ENCODE data around the gene SGK2. TPM values are rescaled to one million over a fixed set of nuclear protein-coding genes. Genes with fewer than 3 reads are reported as not detected.

Gene SGK2
- total RNA-seq, 1 experiment from 2014 or later: 45.6 TPM

GRCh38 chr20:43545837-43546578 is 12.8 kb upstream of the SGK2 start:
- Mint-ChIP-seq H3K9me3 (ENCODE audit: low read depth, unreplicated experiment) (peaks cover 2% of the 10 kb centered on the region), H3K27ac (ENCODE audit: unreplicated experiment) (no peak overlapping the region), H3K4me3 (ENCODE audit: low read depth, unreplicated experiment) (no peak overlapping the region), H3K4me1 (ENCODE audit: low read depth, unreplicated experiment) (no peaks in the 10 kb centered on the region), H3K36me3 (ENCODE audit: insufficient read depth, unreplicated experiment) (peaks cover 27% of the 10 kb centered on the region), H3K27me3 (ENCODE audit: unreplicated experiment) (no peaks in the 10 kb centered on the region)
- CTCF ChIA-PET: interaction anchor here (1.4 kb wide), 1 partner anchor 13 kb away, joined by 4 read pairs; the partner anchor contains the start of gene SGK2
- intact Hi-C loops (cut with micrococcal nuclease; ENCODE audit: unreplicated experiment): no loop called here
- TF ChIP-seq CTCF (IDR thresholded peaks at IDR 0.05; ENCODE audit: unreplicated experiment): no peak
- DNase-seq: no peak
- BruUV-seq (replicated peaks): no TSS peak

- Mint-ChIP-seq H3K4me3 (ENCODE audit: low read depth, unreplicated experiment) (no peak overlapping the region), H3K27ac (ENCODE audit: unreplicated experiment) (no peak overlapping the region), H3K4me1 (ENCODE audit: low read depth, unreplicated experiment) (no peaks in the 10 kb centered on the region), H3K27me3 (ENCODE audit: unreplicated experiment) (no peaks in the 10 kb centered on the region), H3K36me3 (ENCODE audit: insufficient read depth, unreplicated experiment) (peaks cover 19% of the 10 kb centered on the region), H3K9me3 (ENCODE audit: low read depth, unreplicated experiment) (peaks cover 2% of the 10 kb centered on the region)
- BruUV-seq (replicated peaks): no TSS peak
- TF ChIP-seq CTCF (IDR thresholded peaks at IDR 0.05; ENCODE audit: unreplicated experiment): no peak
- DNase-seq: no peak
- CTCF ChIA-PET: interaction anchor here (1.7 kb wide), 1 partner anchor 10 kb away, joined by 7 read pairs; no protein-coding TSS in a partner anchor
- intact Hi-C loops (cut with micrococcal nuclease; ENCODE audit: unreplicated experiment): no loop called here
Measured at GRCh38 chr20:43548273-43548880, 10.4 kb upstream of the SGK2 start.

GRCh38 chr20:43549416-43550065 is 9.3 kb upstream of the SGK2 start:
- Mint-ChIP-seq H3K27me3 (ENCODE audit: unreplicated experiment) (no peaks in the 10 kb centered on the region), H3K4me1 (ENCODE audit: low read depth, unreplicated experiment) (no peaks in the 10 kb centered on the region), H3K4me3 (ENCODE audit: low read depth, unreplicated experiment) (no peak overlapping the region), H3K9me3 (ENCODE audit: low read depth, unreplicated experiment) (peaks cover 2% of the 10 kb centered on the region), H3K27ac (ENCODE audit: unreplicated experiment) (no peak overlapping the region), H3K36me3 (ENCODE audit: insufficient read depth, unreplicated experiment) (peaks cover 19% of the 10 kb centered on the region)
- intact Hi-C loops (cut with micrococcal nuclease; ENCODE audit: unreplicated experiment): no loop called here
- no peak for DNase-seq
- TF ChIP-seq CTCF (IDR thresholded peaks at IDR 0.05; ENCODE audit: unreplicated experiment): no peak
- CTCF ChIA-PET: interaction anchor here (0.6 to 1.7 kb wide), 3 partner anchors 10 to 56 kb away, joined by 3 to 7 read pairs (median 4); partner anchors contain the start of gene SGK2
- no TSS peak for BruUV-seq (replicated peaks)

- H3K27me3 Mint-ChIP-seq (ENCODE audit: unreplicated experiment): no peaks in the 10 kb centered on the region
- no peak overlapping the region for H3K27ac Mint-ChIP-seq (ENCODE audit: unreplicated experiment)
- DNase-seq: no peak
- intact Hi-C loops (cut with micrococcal nuclease; ENCODE audit: unreplicated experiment): no loop called here
- H3K9me3 Mint-ChIP-seq (ENCODE audit: low read depth, unreplicated experiment): peaks cover 2% of the 10 kb centered on the region
- H3K4me3 Mint-ChIP-seq (ENCODE audit: low read depth, unreplicated experiment): no peak overlapping the region
- CTCF ChIA-PET: interaction anchor here (0.8 to 1.7 kb wide), 2 partner anchors 9 to 12 kb away, joined by 4 to 7 read pairs; partner anchors contain the start of gene SGK2
- no peaks in the 10 kb centered on the region for H3K4me1 Mint-ChIP-seq (ENCODE audit: low read depth, unreplicated experiment)
- peaks cover 19% of the 10 kb centered on the region for H3K36me3 Mint-ChIP-seq (ENCODE audit: insufficient read depth, unreplicated experiment)
- no peak for TF ChIP-seq CTCF (IDR thresholded peaks at IDR 0.05; ENCODE audit: unreplicated experiment)
- BruUV-seq (replicated peaks): no TSS peak
Measured at GRCh38 chr20:43550456-43550855, 8.4 kb upstream of the SGK2 start.

All from Calu3 (cell line).